ENCODE results near the gene MRPL4.

- TF ChIP-seq POLR2AphosphoS5 (IDR thresholded peaks at IDR 0.05), result no peak
- no peak for TF ChIP-seq CTCF (IDR thresholded peaks at IDR 0.05)
- no peak for TF ChIP-seq POLR2A (IDR thresholded peaks at IDR 0.05; ENCODE audit: low read depth)
Measured at GRCh38 chr19:10288662-10289166, 36.7 kb downstream of the MRPL4 start.
